SK-N-SH (cell line): Measurements from ENCODE around the gene HOMER1. TPM values are rescaled to one million over a fixed set of nuclear protein-coding genes. Genes with fewer than 3 reads are reported as not detected.

Experiments
- CTCF ChIA-PET: fragments of 300-600, 350-600 bp; formaldehyde crosslinking; extraction: SDS; loops from one replicate; lab custom pipeline; 2021; lab: Yijun Ruan, JAX
- POLR2A ChIA-PET: fragments of 350-600 bp; sonication (Branson Sonifier 250); formaldehyde crosslinking; extraction: SDS; loops from one replicate; lab custom pipeline; 2020; ENCODE audit warnings: antibody characterized with exemption, inconsistent platforms; lab: Yijun Ruan, JAX
- DNase-seq: peaks from one replicate; pipeline ENCODE4 v3.0.0; 2012
- H2AFZ ChIP-seq: fragments of 200-600 bp; sonication (generic); 2 replicates; pipeline ENCODE4 v1.8.1; 2016; ENCODE audit warnings: antibody characterized with exemption, mild to moderate bottlenecking, low read depth
- H3F3A ChIP-seq: fragments of 200-600 bp; sonication (generic); replicated peaks from 2 replicates; pipeline ENCODE3; 2016; ENCODE audit warnings: antibody characterized with exemption, mild to moderate bottlenecking; ENCODE audit not compliant: insufficient read depth
- H3K27ac ChIP-seq, 2 experiments: fragments of 200-500 bp in 1 of 2; fragments of 200-600 bp in 1 of 2; sonication (Bioruptor generic) in 1 of 2; sonication (generic), shearing (Covaris generic) in 1 of 2; 2 replicates each; pipeline versions ENCODE4 v1.5.1 to v1.6.1; 2014 to 2016; ENCODE audit warnings: low read depth in 2 of 2, inconsistent platforms in 1 of 2, low read length in 1 of 2, mild to moderate bottlenecking in 1 of 2, mixed read lengths in 1 of 2
- H3K27me3 ChIP-seq: fragments of 200-600 bp; sonication (generic), shearing (Covaris generic); 2 replicates; pipeline ENCODE4 v1.6.1; 2016; ENCODE audit warnings: mixed run types; ENCODE audit not compliant: insufficient read depth
- H3K36me3 ChIP-seq, 2 experiments: fragments of 200-500 bp in 1 of 2; fragments of 200-600 bp in 1 of 2; sonication (Bioruptor generic) in 1 of 2; sonication (generic) in 1 of 2; replicated peaks in 1 of 2; 2 replicates each; pipeline versions ENCODE3 to v1.5.1; 2014 to 2016; ENCODE audit warnings: low read length in 1 of 2, mild to moderate bottlenecking in 1 of 2; ENCODE audit not compliant: insufficient read depth in 2 of 2, control insufficient read depth in 1 of 2
- H3K4me1 ChIP-seq, 2 experiments: fragments of 200-500 bp in 1 of 2; fragments of 200-600 bp in 1 of 2; sonication (Bioruptor generic) in 1 of 2; sonication (generic), shearing (Covaris generic) in 1 of 2; 2 replicates each; pipeline versions ENCODE4 v1.5.1 to v1.6.1; 2014 to 2016; ENCODE audit warnings: low read depth in 1 of 2, low read length in 1 of 2, mixed run types in 1 of 2; ENCODE audit not compliant: insufficient read depth in 2 of 2, control insufficient read depth in 1 of 2
- H3K4me2 ChIP-seq: fragments of 200-600 bp; sonication (generic), shearing (Covaris generic); 2 replicates; pipeline ENCODE4 v1.6.1; 2017; ENCODE audit warnings: mixed run types
- H3K4me3 ChIP-seq, 2 experiments: fragments of 200-500 bp in 1 of 2; fragments of 200-600 bp in 1 of 2; sonication (Bioruptor generic) in 1 of 2; sonication (generic), shearing (Covaris generic) in 1 of 2; 2 replicates each; pipeline versions ENCODE4 v1.5.1 to v1.8.1; 2014 to 2016; ENCODE audit warnings: low read depth in 2 of 2, inconsistent platforms in 1 of 2, low read length in 1 of 2, mild to moderate bottlenecking in 1 of 2, mixed read lengths in 1 of 2, moderate library complexity in 1 of 2
- H3K79me2 ChIP-seq: fragments of 200-600 bp; sonication (generic); 2 replicates; pipeline ENCODE4 v1.8.1; 2017; ENCODE audit warnings: mild to moderate bottlenecking; ENCODE audit not compliant: insufficient read depth
- H3K9ac ChIP-seq: fragments of 200-600 bp; sonication (generic); 2 replicates; pipeline ENCODE4 v1.6.1; 2017; ENCODE audit warnings: mixed run types
- H3K9me2 ChIP-seq: fragments of 200-600 bp; sonication (generic); 2 replicates; pipeline ENCODE4 v1.6.1; 2017; ENCODE audit warnings: mixed run types
- H3K9me3 ChIP-seq: fragments of 200-600 bp; sonication (generic); 2 replicates; pipeline ENCODE4 v1.6.1; 2017; ENCODE audit warnings: mixed run types, mild to moderate bottlenecking, moderate library complexity
- H4K20me1 ChIP-seq: fragments of 200-600 bp; sonication (generic); 2 replicates; pipeline ENCODE4 v1.6.1; 2017; ENCODE audit warnings: mild to moderate bottlenecking, mixed run types; ENCODE audit not compliant: insufficient read depth
- EP300 ChIP-seq, 2 experiments: IDR thresholded peaks; 2 replicates each; pipeline versions ENCODE4 v1.4.0 to v1.6.1; 2012; ENCODE audit warnings: borderline replicate concordance in 1 of 2, low read depth in 1 of 2, low read length in 1 of 2
- EZH2phosphoT487 ChIP-seq: fragments of 200-600 bp; sonication (generic); IDR thresholded peaks from 2 replicates; pipeline ENCODE4 v1.6.1; 2017; ENCODE audit warnings: low read depth, mixed run types, mild to moderate bottlenecking, antibody characterized with exemption, moderate library complexity, borderline replicate concordance
- FOSL2 ChIP-seq: IDR thresholded peaks from 2 replicates; pipeline ENCODE4 v1.4.0; 2012; ENCODE audit warnings: low read depth, mild to moderate bottlenecking, moderate library complexity, borderline replicate concordance
- FOXM1 ChIP-seq: IDR thresholded peaks from 2 replicates; pipeline ENCODE4 v1.4.0; 2012; ENCODE audit warnings: low read depth, mild to moderate bottlenecking
- GATA2 ChIP-seq: sonication (generic); formaldehyde crosslinking; IDR thresholded peaks from 2 replicates; pipeline ENCODE4 v1.5.0; 2020; ENCODE audit warnings: mild to moderate bottlenecking, missing genetic modification reagents
- JUND ChIP-seq: IDR thresholded peaks from 2 replicates; pipeline ENCODE4 v1.4.0; 2012
- MXI1 ChIP-seq: IDR thresholded peaks from 2 replicates; pipeline ENCODE4 v1.6.1; 2012; ENCODE audit warnings: mild to moderate bottlenecking, low read depth, low read length, improper control_type of control experiment
- NFIC ChIP-seq: IDR thresholded peaks from 2 replicates; pipeline ENCODE4 v1.4.0; 2012; ENCODE audit warnings: borderline replicate concordance
- PBX3 ChIP-seq: IDR thresholded peaks from 2 replicates; pipeline ENCODE4; 2012
- RCOR1 ChIP-seq: fragments of 150-350 bp; IDR thresholded peaks from 2 replicates; pipeline ENCODE4 v1.6.1; 2017; ENCODE audit warnings: antibody characterized with exemption, low read length
- REST ChIP-seq: IDR thresholded peaks from 2 replicates; pipeline ENCODE4 v1.6.1; 2012; ENCODE audit warnings: mild to moderate bottlenecking, low read depth, low read length, moderate library complexity
- SIN3A ChIP-seq: IDR thresholded peaks from 2 replicates; pipeline ENCODE4 v1.6.1; 2012; ENCODE audit warnings: low read depth, mild to moderate bottlenecking, low read length, moderate library complexity, borderline replicate concordance
- TAF1 ChIP-seq: IDR thresholded peaks from 2 replicates; pipeline ENCODE4 v1.6.1; 2012; ENCODE audit warnings: low read depth, mild to moderate bottlenecking, low read length, moderate library complexity, borderline replicate concordance
- TCF12 ChIP-seq: IDR thresholded peaks from 2 replicates; pipeline ENCODE4 v1.4.0; 2012
- USF1 ChIP-seq: IDR thresholded peaks from 2 replicates; pipeline ENCODE4 v1.4.0; 2012; ENCODE audit warnings: low read depth, borderline replicate concordance
- YY1 ChIP-seq: IDR thresholded peaks from 2 replicates; pipeline ENCODE4 v1.4.0; 2012; ENCODE audit warnings: low read depth, mild to moderate bottlenecking
- ZBTB33 ChIP-seq: IDR thresholded peaks from 2 replicates; pipeline ENCODE4 v1.4.0; 2012; ENCODE audit warnings: low read depth, borderline replicate concordance
- WGBS: methylation state at CpG from one replicate; pipeline ENCODE4 v1.1.6; 2017; ENCODE audit warnings: low lambda C conversion rate; 5-methylcytosine and 5-hydroxymethylcytosine counted together
- polyA plus RNA-seq, 3 experiments: library from polyadenylated mRNA; depleted of rRNA; stranded (reverse); fragments of >200 nt; gene quantifications; 2 replicates each; pipeline ENCODE4 v1.2.3, GENCODE V29; 2012
- TF ChIP-seq, protein P1 (sequence below): fragments of 200-600 bp; sonication (generic); IDR thresholded peaks from 2 replicates; pipeline ENCODE4 v1.6.1; 2017; ENCODE audit warnings: antibody characterized with exemption, mild to moderate bottlenecking, moderate library complexity

Gene HOMER1
- polyA plus RNA-seq, 1 of the 3 experiments (the other 2 are of a cell fraction), result 2.2 TPM

DNA sequence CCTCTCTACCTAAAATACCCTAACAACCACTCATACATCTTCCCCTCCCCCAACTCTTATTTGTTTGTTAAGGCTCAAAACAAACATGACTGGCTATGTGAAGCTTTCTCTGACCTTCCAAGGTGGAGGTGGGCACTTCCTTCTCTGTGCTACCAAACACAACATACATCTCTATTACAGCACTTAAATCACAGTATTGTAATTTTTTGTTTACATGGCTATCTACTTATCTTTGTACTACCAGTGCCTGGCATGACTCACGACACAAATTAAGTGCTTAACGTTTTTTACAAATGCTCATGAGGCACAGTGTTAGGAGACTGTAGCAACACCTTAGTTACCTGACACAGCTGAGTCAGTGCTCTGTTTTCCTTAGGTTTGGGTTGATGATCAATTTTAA, 18.6 kb downstream of the HOMER1 start:
- Histone ChIP-seq H3K9ac (no peak overlapping the region), H3K27ac (no peak overlapping the region), H3K79me2 (peaks cover 3% of the 10 kb centered on the region; the same call in 1 of the 2 replicates), H3F3A (no peaks in the 10 kb centered on the region), H3K4me3 (no peak overlapping the region), H3K27me3 (no peaks in the 10 kb centered on the region), H3K4me2 (no peak overlapping the region), H3K9me3 (no peaks in the 10 kb centered on the region), H4K20me1 (no peaks in the 10 kb centered on the region), H2AFZ (no peak overlapping the region), H3K36me3 (no peaks in the 10 kb centered on the region), H3K9me2 (no peaks in the 10 kb centered on the region), H3K4me1 (no peaks in the 10 kb centered on the region)
- no peak for DNase-seq
- POLR2A ChIA-PET, result no interaction called here
- CTCF ChIA-PET, result no interaction called here
- WGBS, result 39% methylated on average over 2 of the region's 2 CpGs
- TF ChIP-seq EP300 (IDR thresholded peaks at IDR 0.05; ENCODE audit: borderline replicate concordance in 1 of 2, low read depth in 1 of 2, low read length in 1 of 2) (no peak), EZH2phosphoT487 (no peak), RCOR1 (no peak), GATA2 (CRISPR knock-in tag) (0 out of 2 replicates have a peak, but pooled peaks have one; percentile 13), NFIC (no peak), ZBTB33 (no peak)

GRCh38 chr5:79493596-79494345, 20.2 kb downstream of the HOMER1 start:
- Histone ChIP-seq H3K36me3 (no peaks in the 10 kb centered on the region), H3K9me3 (no peaks in the 10 kb centered on the region), H3K4me3 (no peak overlapping the region), H4K20me1 (no peaks in the 10 kb centered on the region), H3K27ac (no peak overlapping the region), H2AFZ (no peak overlapping the region), H3K27me3 (no peaks in the 10 kb centered on the region), H3K4me1 (no peaks in the 10 kb centered on the region), H3K4me2 (no peak overlapping the region), H3F3A (no peaks in the 10 kb centered on the region), H3K79me2 (peaks cover 3% of the 10 kb centered on the region; the same call in 1 of the 2 replicates), H3K9ac (no peak overlapping the region), H3K9me2 (no peaks in the 10 kb centered on the region)
- ChIA-PET POLR2A (no interaction called here), CTCF (interaction anchor here (0.7 kb wide), 1 partner anchor 473 kb away, joined by 3 read pairs; no protein-coding TSS in a partner anchor)
- DNase-seq, result no peak
- 95% methylated on average over 3 of the region's 3 CpGs for WGBS
- TF ChIP-seq, protein P1, sequence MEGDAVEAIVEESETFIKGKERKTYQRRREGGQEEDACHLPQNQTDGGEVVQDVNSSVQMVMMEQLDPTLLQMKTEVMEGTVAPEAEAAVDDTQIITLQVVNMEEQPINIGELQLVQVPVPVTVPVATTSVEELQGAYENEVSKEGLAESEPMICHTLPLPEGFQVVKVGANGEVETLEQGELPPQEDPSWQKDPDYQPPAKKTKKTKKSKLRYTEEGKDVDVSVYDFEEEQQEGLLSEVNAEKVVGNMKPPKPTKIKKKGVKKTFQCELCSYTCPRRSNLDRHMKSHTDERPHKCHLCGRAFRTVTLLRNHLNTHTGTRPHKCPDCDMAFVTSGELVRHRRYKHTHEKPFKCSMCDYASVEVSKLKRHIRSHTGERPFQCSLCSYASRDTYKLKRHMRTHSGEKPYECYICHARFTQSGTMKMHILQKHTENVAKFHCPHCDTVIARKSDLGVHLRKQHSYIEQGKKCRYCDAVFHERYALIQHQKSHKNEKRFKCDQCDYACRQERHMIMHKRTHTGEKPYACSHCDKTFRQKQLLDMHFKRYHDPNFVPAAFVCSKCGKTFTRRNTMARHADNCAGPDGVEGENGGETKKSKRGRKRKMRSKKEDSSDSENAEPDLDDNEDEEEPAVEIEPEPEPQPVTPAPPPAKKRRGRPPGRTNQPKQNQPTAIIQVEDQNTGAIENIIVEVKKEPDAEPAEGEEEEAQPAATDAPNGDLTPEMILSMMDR, result no peak
- TF ChIP-seq JUND, result no peak
- TF ChIP-seq MXI1, result no peak
- no peak for TF ChIP-seq USF1
- TF ChIP-seq SIN3A, result no peak
- TF ChIP-seq TAF1, result no peak
- no peak for TF ChIP-seq FOSL2
- no peak for TF ChIP-seq YY1
- TF ChIP-seq FOXM1, result no peak
- no peak for TF ChIP-seq TCF12
- no peak for TF ChIP-seq NFIC
- TF ChIP-seq PBX3, result no peak
- TF ChIP-seq REST, result no peak
